ENCODE measurements around the gene NRG3. TPM values are rescaled to one million over a fixed set of nuclear protein-coding genes. Genes with fewer than 3 reads are reported as not detected.

Gene NRG3
- total RNA-seq, 1 donor from 2014 or later = 0.74 TPM

GRCh38 chr10:82552267-82552666 is 677.3 kb downstream of the NRG3 start:
- DNase-seq (ENCODE audit: low spot score in 2 of 2, unreplicated experiment in 2 of 2) = no peak
- Mint-ChIP-seq H3K9me3 (no peaks in the 10 kb centered on the region), H3K27me3 (ENCODE audit: low read depth) (no peaks in the 10 kb centered on the region), H3K4me1 (no peaks in the 10 kb centered on the region), H3K27ac (no peak overlapping the region), H3K4me3 (no peak overlapping the region), H3K36me3 (no peaks in the 10 kb centered on the region)
- no peak for TF ChIP-seq CTCF (IDR thresholded peaks at IDR 0.05; ENCODE audit: unreplicated experiment)

DNA sequence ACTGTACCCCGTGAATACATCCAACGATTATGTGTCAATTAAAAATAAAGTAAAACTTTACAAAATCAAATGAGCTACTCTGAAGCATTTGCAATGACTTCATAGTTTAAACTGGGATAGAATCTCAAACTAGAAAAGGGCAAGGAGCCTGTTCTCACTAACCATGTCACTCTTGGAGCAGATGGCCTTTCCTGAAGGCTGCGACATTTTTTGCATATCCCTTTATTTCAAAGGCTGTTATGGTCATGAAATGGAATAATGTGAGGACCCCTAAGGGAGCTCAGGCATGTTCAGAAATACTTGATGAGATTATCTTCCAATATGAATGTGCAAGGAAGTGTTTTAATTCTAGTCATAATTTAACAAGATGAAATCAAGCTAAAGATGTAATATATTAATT is 679.4 kb downstream of the NRG3 start:
- Mint-ChIP-seq H3K9me3 (no peaks in the 10 kb centered on the region), H3K4me3 (no peak overlapping the region), H3K27me3 (ENCODE audit: low read depth) (no peaks in the 10 kb centered on the region), H3K36me3 (no peaks in the 10 kb centered on the region), H3K4me1 (no peaks in the 10 kb centered on the region), H3K27ac (no peak overlapping the region)
- TF ChIP-seq CTCF (IDR thresholded peaks at IDR 0.05; ENCODE audit: unreplicated experiment) = no peak
- no peak for DNase-seq (ENCODE audit: low spot score in 2 of 2, unreplicated experiment in 2 of 2)

GRCh38 chr10:82558014-82558607 is 683.1 kb downstream of the NRG3 start:
- no peak overlapping the region for H3K4me3 Mint-ChIP-seq

GRCh38 chr10:82564353-82565196 is 689.6 kb downstream of the NRG3 start:
- no peaks in the 10 kb centered on the region for H3K27me3 Mint-ChIP-seq (ENCODE audit: low read depth)
- H3K27ac Mint-ChIP-seq = no peak overlapping the region
- peaks cover 7% of the 10 kb centered on the region for H3K9me3 Mint-ChIP-seq
- H3K36me3 Mint-ChIP-seq = no peaks in the 10 kb centered on the region
- H3K4me3 Mint-ChIP-seq = no peak overlapping the region
- TF ChIP-seq CTCF (IDR thresholded peaks at IDR 0.05; ENCODE audit: unreplicated experiment) = no peak
- DNase-seq (ENCODE audit: low spot score in 2 of 2, unreplicated experiment in 2 of 2) = no peak
- H3K4me1 Mint-ChIP-seq = no peaks in the 10 kb centered on the region

More at GRCh38 chr10:82558014-82558607, 683.1 kb downstream of the NRG3 start:
- H3K36me3 Mint-ChIP-seq = no peaks in the 10 kb centered on the region
- H3K4me1 Mint-ChIP-seq = no peaks in the 10 kb centered on the region
- DNase-seq (ENCODE audit: low spot score in 2 of 2, unreplicated experiment in 2 of 2) = no peak
- no peak for TF ChIP-seq CTCF (IDR thresholded peaks at IDR 0.05; ENCODE audit: unreplicated experiment)
- no peaks in the 10 kb centered on the region for H3K27me3 Mint-ChIP-seq (ENCODE audit: low read depth)
- H3K27ac Mint-ChIP-seq = no peak overlapping the region
- H3K9me3 Mint-ChIP-seq = no peaks in the 10 kb centered on the region

GRCh38 chr10:82565197-82565575 is 690.2 kb downstream of the NRG3 start:
- Mint-ChIP-seq H3K27me3 (ENCODE audit: low read depth) (no peaks in the 10 kb centered on the region), H3K27ac (no peak overlapping the region), H3K4me3 (no peak overlapping the region), H3K9me3 (peaks cover 7% of the 10 kb centered on the region), H3K36me3 (no peaks in the 10 kb centered on the region), H3K4me1 (no peaks in the 10 kb centered on the region)
- DNase-seq (ENCODE audit: low spot score in 2 of 2, unreplicated experiment in 2 of 2) = no peak
- TF ChIP-seq CTCF (IDR thresholded peaks at IDR 0.05; ENCODE audit: unreplicated experiment) = no peak

Measured in mesothelial cell of epicardium (in vitro differentiated cells).